Kidney epithelial cell (primary cell): ENCODE measurements around the gene TBX3. TPM values are rescaled to one million over a fixed set of nuclear protein-coding genes. Genes with fewer than 3 reads are reported as not detected.
A peak's percentile ranks its signal among the peaks of the same experiment; 100 is the strongest.
"Not testable (repeated sequence)": the region's sequence is repeated elsewhere in the genome, so short reads cannot be mapped to it uniquely, and the experiment has no call there.

Experiments used
- DNase-seq: peaks from one replicate; pipeline ENCODE4 v3.0.0-alpha.2; 2010; ENCODE audit warnings: low read depth
- H3K27me3 ChIP-seq: 2 replicates; pipeline ENCODE4 v1.6.0; 2011; ENCODE audit warnings: low read length; ENCODE audit not compliant: control insufficient read depth, insufficient read depth
- H3K36me3 ChIP-seq: 2 replicates; pipeline ENCODE4 v1.5.1; 2011; ENCODE audit warnings: low read length; ENCODE audit not compliant: control insufficient read depth, insufficient read depth
- H3K4me3 ChIP-seq: 2 replicates; pipeline ENCODE4 v1.5.1; 2011; ENCODE audit warnings: low read depth, mild to moderate bottlenecking, control low read depth, low read length
- total RNA-seq: library from RNA; depleted of rRNA; stranded (reverse); fragments of >200 nt; gene quantifications from 2 replicates; pipeline ENCODE4 v1.2.3, GENCODE V29; 2015
- TF ChIP-seq, protein P1 (sequence below): IDR thresholded peaks from 2 replicates; pipeline ENCODE4 v1.5.1; 2011; ENCODE audit warnings: mild to moderate bottlenecking, moderate library complexity, low read length, control low read depth, inconsistent platforms; ENCODE audit not compliant: insufficient read depth, poor library complexity, severe bottlenecking

Gene TBX3
- 12.2 and 12.7 TPM in 2 replicates for total RNA-seq

GRCh38 chr12:114684098-114684869, at the start of gene TBX3:
Gene TBX3, minus strand, starts transcription at chr12:114684175. Its CDS starts 975 bp downstream, at chr12:114683200.
- Histone ChIP-seq H3K36me3 (no peaks in the 10 kb centered on the region), H3K4me3 (peak within 1 kb of the TSS; percentile 69), H3K27me3 (peaks cover 34% of the 10 kb centered on the region)
- peak; percentile 93 for DNase-seq
- TF ChIP-seq, protein P1, sequence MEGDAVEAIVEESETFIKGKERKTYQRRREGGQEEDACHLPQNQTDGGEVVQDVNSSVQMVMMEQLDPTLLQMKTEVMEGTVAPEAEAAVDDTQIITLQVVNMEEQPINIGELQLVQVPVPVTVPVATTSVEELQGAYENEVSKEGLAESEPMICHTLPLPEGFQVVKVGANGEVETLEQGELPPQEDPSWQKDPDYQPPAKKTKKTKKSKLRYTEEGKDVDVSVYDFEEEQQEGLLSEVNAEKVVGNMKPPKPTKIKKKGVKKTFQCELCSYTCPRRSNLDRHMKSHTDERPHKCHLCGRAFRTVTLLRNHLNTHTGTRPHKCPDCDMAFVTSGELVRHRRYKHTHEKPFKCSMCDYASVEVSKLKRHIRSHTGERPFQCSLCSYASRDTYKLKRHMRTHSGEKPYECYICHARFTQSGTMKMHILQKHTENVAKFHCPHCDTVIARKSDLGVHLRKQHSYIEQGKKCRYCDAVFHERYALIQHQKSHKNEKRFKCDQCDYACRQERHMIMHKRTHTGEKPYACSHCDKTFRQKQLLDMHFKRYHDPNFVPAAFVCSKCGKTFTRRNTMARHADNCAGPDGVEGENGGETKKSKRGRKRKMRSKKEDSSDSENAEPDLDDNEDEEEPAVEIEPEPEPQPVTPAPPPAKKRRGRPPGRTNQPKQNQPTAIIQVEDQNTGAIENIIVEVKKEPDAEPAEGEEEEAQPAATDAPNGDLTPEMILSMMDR = peak; percentile 65

DNA sequence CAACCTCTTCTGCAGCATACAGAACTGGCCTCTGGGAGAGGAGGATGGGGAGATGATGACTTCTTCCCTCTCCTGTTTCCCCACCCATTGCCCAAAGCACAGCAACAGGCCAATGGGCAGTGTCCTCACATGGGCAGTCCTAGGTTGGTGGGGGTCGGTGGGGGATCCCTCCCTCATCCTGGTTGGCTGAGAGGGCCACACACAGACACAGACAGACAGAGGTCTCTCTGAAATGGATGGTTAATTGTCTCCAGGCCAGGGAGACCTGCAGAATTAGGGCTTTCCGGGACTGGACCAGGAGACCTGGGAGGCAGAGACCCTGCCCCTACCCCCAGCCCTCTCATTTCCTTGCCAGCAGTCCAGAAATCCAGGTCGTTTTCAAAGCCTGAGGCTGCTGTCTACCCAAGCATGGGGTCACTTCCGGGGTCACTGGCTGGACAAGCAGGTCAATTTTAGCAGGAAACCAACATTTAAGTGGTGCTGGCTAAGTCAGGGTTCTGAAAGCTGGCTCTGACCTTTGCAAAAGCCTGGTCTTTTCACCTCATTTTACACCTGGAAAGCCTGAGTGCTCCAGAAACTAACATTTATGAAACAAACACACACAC, 48.6 kb upstream of the TBX3 start:
- no peak for DNase-seq
- H3K27me3 ChIP-seq = peaks cover 34% of the 10 kb centered on the region
- H3K36me3 ChIP-seq = no peaks in the 10 kb centered on the region
- H3K4me3 ChIP-seq = no peak overlapping the region
- TF ChIP-seq, protein P1 = no peak

DNA sequence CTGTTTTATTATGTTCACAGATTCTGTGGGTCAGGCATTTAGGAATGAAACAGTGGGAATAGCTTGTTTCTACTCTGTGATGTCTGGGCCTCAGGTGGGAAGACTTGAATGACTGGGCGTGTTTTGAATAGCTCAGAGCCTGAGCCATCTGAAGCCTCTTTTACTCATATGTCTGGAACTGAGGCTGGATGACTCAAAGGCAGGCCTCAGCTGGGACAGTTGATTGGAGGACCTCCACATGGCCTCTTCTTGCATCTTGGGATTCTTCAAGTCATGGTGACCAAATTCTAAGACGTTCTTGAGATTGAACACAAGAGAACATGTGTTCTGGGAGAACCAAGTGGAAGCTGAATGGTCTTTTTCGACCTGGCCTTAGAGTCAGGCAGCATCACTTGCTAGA, 45.8 kb upstream of the TBX3 start:
- H3K36me3 ChIP-seq = no peaks in the 10 kb centered on the region
- no peak overlapping the region for H3K4me3 ChIP-seq
- no peak for DNase-seq
- peaks cover 9% of the 10 kb centered on the region for H3K27me3 ChIP-seq
- TF ChIP-seq, protein P1 = no peak

DNA sequence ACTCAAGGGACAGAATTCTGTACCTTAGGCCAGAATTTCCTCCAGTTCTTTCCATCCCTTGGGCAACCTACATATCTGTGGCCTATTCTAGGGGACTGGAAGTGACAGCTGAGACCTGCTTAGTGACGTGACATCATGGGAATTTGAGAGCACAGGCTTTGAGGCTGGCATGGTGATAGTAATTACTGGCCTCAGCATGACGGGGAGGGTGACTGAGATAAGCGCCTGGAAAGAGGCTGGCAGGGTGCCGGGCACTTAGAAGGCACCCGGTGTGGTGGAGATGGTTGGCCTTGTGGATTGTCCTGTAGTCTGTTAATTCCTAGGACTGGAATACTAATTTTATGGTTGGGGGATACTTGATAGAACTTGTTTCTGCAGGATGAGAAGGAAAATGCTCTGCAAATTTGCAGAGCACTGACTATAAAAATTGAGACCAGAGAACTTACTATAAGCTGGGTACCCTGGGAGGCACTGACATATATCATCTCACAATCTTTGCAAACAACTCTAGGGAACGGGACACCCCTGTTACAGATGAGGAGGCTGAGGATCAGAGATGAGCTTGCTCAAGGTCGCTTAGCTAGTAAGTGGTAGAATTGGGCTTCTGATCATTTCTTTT, 42.2 kb upstream of the TBX3 start:
- no peaks in the 10 kb centered on the region for H3K36me3 ChIP-seq
- no peaks in the 10 kb centered on the region for H3K27me3 ChIP-seq
- H3K4me3 ChIP-seq = no peak overlapping the region
- TF ChIP-seq, protein P1 = no peak
- DNase-seq = no peak

- not testable (repeated sequence) for H3K4me3 ChIP-seq, DNase-seq, H3K27me3 ChIP-seq, H3K36me3 ChIP-seq
Observed at GRCh38 chr12:114722176-114722575, 38.2 kb upstream of the TBX3 start.

- H3K36me3 ChIP-seq = no peaks in the 10 kb centered on the region
- TF ChIP-seq, protein P1 = no peak
- no peak for DNase-seq
- H3K4me3 ChIP-seq = no peak overlapping the region
- H3K27me3 ChIP-seq = no peaks in the 10 kb centered on the region
Observed at GRCh38 chr12:114721266-114721665, 37.3 kb upstream of the TBX3 start.
